GM18873 (cell line): ENCODE measurements around the gene KCNQ1.

ENCODE experiments used
- ATAC-seq: cut with Tn5 transposase; IDR thresholded peaks from one replicate; pipeline ENCODE4 v1.9.1; 2021; ENCODE audit warnings: mild to moderate bottlenecking, moderate library complexity, moderate number of reproducible peaks; ENCODE audit not compliant: unreplicated experiment, low FRiP score

KCNQ1 gene

DNA sequence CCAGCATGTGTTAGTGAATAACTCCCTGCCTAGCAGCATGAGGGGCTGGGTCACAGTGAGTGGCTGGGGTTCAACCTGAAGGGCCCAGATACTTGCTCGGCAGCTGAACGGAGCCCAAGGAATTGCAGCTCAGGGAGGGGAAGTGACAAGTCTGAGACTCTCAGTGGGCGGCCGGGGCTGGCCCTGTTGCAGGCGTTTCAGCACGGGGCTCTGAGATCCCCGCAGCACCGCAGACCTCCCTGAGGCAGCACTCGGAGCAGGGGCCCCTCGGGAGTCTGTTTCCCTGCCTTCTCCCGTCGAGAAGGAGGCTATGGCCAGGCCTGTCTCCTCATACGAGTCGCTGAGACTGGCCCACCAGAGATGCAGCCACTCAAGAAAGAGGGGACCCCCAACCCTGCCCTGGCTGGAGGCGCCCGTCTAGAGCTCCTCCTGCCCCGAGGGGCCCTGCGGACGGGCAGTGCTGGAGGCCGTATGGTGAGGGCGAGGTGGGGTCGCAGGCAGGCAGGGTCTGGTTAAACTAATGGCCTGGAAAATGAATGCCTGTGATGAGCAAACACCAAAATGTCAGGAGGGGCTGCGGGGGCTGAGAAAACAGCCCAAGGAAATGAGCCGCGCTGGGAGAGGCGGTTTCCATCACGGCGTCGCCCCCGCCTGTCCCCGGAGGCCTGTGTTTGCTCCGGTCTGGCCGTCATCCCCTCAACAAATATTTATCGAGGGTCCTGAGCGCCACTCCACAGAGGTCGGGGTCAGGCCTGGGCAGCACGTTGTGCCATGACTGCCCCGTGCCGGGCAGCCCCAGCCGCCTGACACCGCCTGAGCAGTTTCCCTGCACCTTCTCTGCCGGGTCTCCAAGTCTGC, 35.0 kb upstream of the KCNQ1 start:
- ATAC-seq = no peak

DNA sequence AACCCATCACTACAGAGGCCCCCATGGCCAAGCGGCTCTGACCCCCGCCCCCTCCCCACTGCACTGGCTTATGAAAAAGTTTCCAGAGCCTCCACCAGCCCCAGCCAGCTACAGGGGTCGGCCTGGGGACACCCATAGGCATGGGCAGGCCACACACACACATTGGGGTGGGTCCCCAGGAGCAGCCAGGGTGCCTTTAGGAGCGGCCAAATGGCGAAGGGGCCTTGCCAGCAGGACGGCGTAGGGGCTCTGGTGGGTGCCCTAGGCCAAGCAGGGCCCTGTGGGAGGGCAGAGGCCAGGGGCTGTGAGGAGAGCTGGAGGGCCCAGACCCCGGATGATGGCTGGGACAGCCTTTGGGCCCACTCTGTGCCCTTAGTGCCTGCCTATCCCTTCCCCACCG, 34.2 kb upstream of the KCNQ1 start:
- ATAC-seq = no peak

DNA sequence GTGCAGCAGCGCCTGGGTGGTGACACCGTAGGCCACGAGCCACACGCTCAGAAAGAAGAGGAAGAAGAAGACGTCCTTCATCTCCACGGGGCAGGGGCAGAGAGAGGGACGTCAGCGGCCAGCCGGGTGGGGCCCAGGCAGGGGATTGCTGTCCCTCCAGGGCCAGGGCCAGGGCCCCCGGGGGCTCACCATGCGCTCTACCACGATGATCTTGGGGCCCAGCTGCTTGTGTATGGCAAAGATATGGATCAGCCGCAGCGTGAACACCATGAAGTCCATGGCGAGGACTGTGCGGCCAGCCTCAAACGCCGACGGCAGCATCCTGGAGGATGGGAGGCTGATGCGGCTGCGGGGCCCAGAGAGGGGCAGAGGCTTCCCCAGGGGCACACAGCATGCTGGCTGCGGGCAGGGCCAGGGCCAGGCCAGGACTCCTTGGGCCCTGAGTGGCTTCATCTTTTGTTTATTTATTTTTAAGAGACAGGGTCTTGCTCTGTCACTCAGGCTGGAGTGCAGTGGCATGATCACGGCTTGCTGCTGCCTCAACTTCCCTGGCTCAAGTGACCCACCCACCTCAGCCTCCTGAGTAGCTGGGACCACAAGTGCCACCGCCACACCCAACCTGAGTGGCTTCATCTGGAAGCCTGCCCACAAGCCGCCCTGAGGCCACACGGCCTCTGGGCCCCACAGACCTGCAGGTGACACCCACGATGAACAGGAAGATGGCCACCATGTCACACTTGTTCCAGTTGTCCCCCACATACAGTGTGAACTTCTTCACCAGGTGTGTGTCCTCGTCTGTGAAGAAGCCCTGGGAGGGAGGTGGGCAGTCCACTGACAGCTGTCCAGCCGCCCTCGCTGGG, 33.1 kb upstream of the KCNQ1 start:
- no peak for ATAC-seq

DNA sequence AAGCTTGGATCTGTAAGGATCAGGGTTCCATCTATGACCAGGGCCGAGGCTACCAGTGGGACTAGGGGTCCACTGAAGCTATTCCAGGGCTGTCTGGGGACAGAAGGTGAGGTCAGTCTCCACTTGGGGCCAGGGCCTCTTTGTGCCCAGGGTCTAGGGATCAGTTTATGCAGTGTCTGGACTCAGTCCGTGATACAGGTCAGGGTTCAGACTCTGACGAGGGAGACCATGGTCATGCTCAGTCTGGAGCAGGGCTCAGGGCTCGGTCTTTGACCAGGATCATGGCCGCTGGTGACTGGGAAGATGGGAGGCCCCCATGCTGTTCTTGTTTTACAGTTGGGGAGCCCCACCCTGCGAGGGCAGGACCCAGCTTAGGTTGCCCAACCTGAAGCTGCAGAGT, 32.5 kb upstream of the KCNQ1 start:
- ATAC-seq = no peak

DNA sequence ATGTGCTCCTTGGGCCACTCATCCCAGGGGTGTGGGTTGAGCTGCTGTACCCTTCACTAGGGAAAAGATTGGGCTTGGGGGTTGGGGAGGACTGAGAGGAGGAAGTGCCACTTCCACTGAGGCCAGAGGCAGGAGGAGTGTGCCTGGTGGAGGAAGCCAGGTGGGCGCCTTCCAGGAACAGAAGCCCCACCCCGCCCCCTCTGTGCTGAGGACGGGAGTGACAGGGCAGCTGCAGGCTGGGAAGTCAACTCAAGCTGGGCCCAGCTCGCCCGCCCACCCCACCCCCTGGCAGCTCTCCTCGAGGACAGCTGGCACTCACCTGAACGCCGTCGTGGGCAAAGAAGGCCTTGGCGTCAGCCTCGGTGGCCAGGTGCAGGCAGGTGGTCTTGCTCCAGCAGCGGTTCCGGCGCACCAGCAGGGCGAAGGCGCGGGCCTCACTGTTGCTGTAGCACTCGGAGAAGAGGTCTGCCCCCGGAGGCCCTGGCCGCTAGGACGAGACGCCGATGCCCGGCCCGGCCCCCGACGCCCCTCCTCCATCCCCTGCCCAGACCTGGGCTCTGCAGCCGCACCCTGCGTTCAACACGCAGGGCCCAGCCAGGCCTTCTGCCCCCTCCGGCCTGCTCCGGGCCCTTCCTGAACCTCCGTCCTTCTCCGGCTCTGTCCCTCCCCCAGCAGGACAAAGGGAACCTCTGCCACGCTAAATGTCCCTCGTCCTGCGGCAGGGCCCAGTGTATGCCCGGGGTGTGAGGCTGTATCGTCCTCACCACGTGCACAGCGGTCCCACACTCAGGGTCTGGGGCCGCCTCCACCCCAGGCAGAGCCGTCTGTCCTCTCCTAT, 30.8 kb upstream of the KCNQ1 start:
- no peak for ATAC-seq

DNA sequence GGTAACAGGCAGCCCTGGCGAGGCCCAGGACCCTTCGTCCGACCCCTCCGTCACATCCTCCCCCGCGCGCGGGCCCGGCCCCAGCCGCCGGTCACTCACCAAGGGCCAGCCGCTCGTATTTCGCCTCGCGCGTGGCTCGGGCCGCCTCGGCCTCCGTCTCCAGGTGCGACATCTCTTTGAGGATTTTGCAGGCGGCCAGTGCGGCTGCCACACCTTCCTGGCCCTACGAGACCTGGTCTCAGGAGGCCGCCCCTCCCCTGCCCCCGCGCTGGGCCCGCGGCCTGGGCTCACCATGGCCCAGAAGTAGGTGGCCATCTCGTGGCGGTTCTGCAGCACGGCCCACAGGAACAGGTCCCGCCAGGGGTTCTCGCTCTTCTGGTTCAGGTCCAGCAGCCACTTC, 30.2 kb upstream of the KCNQ1 start:
- ATAC-seq = no peak

DNA sequence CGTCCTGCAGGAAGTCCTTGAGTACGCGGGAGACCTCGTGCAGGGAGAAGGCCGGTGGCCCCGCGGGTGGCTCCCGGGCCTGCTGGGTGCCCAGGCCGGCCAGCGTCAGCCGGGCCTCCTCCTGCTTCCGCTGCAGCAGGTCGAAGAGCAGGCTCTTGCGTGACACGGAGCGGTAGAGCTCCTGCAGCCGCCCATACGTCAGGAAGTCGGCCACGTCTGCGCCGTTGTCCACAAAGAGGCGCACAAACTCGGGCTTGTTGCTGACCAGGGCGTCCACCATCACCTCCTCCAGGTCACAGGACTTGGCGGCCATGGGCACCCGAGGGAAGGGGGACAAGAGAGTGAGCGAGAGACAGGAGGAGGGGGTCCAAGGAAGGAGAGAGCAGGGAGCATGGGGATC, 29.6 kb upstream of the KCNQ1 start:
- no peak for ATAC-seq

DNA sequence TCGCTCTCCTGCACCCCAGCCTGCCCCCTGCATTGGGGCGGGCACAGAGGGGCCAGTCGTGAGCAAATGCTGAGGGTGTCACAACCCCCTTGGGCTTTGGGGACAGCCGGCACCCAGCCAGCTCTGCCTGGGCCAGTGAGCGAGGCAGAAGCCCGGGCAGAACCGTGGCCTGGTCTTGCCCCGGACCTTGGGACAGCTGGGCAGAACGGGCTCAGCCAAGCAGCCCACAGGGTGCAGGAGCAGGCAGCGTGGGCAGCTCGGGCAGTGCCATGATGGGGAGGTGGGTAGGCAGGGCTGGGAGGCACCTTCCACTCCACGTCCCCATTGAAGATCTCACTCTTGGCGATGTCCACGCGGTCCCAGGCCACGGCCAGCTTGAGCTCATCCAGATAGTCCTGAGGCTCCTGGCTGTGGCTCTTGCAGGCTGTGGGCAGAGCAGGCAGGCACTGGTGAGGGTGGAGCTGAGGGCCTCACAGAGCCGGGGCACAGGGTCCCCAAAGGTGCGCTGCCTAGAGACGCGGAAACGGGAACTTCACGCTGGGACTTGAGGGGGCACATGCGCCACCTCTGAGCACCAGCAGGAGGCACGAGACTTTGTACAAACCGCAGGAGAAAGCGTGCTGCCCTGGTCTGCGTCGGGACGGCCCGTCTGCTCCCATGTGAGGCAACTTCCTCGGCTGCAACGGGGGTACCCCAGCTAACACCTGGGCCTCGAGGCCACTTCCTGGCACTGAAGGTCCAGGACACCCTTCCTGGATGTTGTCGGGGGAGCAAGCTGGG, 29.0 kb upstream of the KCNQ1 start:
- ATAC-seq = no peak

DNA sequence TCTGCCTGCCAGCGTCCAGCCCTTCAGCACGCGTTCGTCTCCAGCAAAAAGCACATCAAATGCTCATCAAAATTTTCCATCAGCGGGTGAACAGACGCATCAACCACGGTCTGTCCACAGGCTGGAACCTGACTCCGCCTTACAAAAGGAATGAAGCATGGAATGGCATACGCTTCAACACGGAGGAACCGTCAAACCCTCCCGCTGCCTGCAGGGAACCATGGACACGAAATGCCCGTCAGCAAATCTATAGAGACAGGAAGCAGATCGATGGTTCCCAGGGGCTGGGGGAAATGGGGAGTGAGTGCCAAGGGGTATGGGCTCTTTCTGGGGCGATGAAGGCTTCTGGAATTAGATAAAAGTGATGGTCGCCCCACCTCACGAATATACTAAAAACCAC, 28.0 kb upstream of the KCNQ1 start:
- no peak for ATAC-seq

DNA sequence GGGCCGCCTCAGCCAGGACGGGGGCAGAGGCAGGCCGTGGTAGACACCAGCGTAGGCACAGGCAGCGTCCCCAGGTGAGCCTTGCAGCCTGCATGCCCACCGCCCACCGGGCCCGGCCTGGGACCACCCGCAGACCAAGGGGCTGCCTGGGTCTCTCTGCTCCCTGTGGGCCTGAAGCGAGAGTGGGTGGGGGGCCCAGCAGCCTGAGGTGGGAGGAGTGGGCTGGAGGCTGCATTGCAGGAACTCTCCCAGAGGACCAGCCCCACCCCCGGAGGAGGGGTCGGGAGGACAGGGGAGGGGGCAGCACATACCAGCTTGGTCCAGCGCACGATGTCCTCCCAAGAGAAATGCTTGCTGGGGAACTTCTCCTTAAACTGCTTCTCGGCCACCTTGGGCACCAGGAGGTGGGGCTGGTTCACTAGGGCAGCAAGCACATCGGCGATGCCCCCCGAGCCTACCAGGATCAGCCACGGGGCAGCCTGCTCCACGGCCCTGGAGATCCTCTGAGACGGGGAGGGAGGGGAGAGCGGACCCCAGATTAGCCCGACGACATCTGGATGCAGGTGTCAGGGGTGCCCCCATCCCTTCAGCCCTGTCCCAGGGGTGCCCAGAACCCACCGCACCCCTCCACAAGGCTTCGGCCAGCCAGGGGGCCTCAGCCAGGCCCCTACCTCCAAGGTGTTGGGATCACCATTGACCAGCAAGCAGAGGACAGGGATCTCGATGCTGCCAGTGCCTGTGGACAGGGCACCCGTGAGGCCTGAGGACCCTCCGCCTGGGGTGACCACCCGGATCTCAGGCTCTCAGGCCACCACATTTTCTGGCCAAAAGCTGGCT, 26.7 kb upstream of the KCNQ1 start:
- no peak for ATAC-seq

DNA sequence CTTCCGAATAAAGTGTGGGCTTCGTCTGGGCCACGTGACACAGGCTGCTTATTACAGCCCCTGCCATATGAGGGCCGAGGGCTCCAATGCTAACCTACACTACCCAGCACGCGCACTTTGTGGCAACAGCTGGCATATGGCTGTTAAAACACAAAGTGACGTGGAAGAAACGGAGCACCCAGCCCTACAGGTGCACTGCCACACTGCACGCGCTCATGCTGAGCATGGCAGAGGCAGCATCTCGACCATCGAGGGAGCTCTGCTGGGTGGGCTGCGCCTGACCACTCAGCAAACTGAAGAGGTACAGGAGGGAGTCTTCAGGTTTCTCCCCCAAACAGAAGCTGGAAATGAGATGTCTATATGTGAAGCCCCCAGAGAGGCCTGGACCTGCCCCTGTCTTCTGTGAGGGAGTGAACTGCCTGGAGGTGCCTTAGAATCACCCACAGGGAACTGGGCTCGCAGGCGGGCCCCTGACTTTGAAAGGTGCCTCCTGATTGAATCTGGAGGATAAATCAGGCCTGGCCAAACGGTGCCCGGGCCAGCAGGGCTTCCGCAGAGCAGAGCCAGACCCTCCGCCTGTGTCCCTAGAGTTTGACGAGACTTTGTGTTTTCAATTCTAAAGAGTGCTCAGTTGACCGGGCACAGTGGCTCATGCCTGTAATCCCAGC, 26.0 kb upstream of the KCNQ1 start:
- ATAC-seq = no peak

DNA sequence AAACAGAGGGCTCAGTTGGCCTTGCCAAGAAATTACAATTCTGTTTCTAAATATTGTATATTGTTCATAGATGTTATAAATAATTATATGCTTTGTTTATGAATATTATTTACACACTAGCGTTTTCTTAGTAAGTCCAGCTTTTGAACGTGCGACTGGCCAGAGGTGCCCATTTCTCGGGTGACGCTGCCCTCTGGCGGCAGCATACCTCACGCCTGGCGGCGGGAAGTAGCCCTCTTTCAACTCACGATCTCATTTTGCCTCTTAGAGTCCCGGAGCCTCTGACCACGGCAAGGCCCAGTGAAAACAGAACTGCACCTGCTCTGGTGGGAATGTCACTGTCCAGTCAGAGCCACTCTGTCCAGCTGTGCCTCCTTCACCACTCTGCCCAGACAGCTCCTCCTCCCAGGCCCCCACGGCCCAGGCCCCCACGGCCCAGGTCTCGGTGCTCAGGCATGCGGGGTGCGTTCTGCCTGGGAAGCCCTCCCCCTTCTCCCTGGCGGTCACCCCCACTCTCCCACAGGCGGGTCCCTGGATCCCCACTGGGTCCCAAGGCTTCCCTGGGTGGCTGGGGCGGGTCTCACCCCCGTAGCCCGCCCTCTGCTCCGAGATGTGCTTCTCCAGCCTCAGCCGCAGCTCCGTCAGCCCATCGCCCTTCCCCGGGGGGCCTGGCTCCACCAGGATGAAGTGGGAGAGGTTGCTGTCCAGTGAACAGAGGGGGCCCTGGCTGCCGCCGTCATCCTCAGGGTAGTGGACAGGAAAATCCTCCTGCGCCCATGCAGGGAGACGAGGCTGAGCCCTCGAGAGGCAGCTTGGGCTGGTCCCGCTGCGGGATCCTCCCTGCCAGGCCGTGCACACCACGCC, 24.9 kb upstream of the KCNQ1 start:
- no peak for ATAC-seq

DNA sequence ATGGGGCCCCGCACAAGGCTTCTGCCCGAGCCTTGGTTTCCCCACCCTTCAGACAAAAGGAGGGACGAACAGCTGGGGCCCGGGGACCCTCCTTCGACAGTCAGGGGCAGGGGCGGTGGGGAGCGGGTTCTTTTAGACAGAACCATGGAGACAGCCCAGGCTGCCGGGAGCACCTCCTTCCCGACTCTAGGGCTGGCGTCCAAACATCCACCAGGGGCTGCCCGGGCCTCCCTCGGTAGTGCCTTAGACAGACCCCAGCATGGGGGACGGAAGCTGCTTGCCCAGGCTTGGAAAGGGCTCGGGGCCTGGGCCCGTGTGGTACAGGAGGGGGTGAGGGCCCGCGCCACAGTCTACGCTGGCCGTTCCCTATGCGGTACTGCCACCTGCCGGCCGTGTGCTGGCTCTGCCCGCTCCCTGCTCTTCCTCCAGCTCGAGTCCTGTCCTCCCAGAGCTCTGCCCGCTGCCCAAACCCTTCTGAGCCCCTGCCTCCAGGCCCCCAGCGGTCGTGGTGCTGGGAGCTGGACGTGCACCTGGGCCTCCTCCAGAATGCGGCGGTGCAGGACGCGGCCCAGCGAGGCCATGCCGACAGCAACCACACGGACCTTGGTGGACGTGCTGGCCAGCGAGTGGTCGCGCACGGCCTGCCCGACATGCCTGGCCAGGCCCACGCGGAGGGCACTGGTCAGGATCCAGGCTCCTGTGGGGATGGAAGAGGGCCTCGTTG, 24.1 kb upstream of the KCNQ1 start:
- ATAC-seq = no peak

DNA sequence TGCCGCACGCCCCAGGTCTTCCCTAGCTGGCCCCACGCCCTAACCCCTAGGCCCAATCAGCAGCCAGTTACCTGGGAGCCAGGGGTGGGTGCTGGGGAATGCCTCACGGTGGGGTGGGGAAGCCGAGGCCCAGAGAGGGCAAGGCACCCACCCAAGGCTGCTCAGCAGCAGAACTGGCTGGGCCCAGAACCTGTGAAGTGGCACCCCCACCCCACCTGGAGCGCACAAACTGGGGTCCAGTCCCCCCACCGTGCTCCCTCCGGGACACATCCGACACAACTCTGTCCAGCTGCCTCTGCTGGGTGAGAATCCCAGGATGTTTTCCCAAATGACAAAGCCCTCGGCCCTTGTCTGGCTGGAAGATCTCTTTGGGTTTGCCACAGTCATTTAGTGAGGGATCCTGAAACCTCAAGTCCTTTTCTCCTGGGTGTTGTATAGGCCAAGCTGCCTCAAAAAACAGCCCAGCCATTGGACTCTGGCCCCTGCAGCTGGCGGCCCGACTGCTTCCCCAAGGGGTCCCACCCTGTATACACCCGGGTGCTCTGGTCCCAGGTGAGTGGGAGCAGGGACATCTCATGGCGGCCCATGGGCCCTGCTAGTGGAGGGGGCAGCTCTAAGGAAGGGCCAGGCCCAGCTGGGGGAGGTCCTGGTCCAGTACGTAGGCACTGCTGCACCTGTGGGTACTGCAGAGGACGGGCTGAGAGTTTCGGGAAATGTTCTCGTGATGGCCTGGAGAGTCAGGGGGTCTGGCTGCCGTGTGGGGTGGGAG, 23.4 kb upstream of the KCNQ1 start:
- ATAC-seq = no peak

DNA sequence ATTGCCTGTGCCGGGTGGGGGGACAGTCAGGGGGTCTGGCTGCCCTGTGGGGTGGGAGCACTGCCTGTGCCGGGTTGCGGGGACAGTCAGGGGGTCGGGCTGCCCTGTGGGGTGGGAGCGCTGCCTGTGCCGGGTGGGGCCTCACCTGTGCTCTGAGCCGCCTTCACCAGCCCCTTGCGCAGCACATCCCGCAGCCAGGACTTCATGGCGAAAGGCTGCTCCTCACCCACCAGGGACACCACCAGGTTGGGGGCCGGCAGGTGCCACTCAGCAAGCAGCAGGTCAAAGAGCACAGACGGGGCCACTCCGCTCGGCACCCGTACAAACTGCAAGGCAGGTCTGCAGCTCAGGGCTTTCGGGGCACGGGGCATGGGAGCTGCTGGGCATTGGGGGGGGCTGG, 22.8 kb upstream of the KCNQ1 start:
- no peak for ATAC-seq

DNA sequence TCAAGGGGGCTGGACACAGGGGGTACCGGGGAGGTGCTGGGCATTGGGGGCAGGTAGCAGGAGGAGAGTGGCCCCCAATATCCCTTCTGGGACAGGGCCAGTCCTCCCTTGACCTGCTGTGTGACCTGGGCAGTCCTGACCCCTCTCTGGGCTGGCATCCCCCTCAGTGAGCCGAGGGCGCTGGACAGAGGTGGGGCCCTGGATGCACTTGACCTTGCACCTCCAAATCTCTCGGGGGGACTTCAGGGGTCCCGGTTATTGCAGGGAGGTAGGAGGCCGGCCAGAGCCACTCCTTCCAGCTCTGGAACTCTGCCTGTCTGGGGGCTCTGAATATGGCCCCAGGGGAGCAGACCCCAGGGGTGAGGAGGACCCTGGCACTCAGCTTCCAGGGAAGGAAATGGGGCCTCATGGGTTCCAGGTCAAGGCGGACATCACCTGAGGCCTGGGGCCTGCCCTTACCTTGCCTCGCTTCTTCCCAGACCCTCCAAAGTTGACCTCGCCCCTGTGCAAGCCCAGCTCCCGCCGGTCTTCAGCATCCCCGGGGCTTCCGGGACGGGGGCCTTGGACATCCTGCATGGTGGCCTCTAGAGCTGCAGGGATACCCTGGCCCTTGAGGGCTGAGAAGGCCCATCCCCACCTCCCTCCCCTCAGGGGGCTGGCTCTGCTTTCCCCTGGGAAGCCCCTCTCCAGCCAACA, 22.2 kb upstream of the KCNQ1 start:
- no peak for ATAC-seq
